ENCODE data around the gene APOD. TPM values are rescaled to one million over a fixed set of nuclear protein-coding genes. Genes with fewer than 3 reads are reported as not detected.
A peak's percentile ranks its signal among the peaks of the same experiment; 100 is the strongest.
"Not testable (repeated sequence)": the region's sequence is repeated elsewhere in the genome, so short reads cannot be mapped to it uniquely, and the experiment has no call there.

The APOD gene
- 0.87 and 1.3 TPM in 2 replicates for total RNA-seq

- no peak within 1 kb of the TSS for H3K27ac Mint-ChIP-seq
Observed at GRCh38 chr3:195583831-195584542, at the start of gene APOD. APOD (minus strand) TSS chr3:195583940; CDS start chr3:195579461, 4,479 bp downstream.

GRCh38 chr3:195633351-195633750 lies 49.6 kb upstream of the APOD start:
- DNase-seq (ENCODE audit: low spot score) = not testable (repeated sequence)
- peak overlapping the region; percentile 76 for H3K4me3 Mint-ChIP-seq (ENCODE audit: low read depth)

More at GRCh38 chr3:195583831-195584542, at the start of gene APOD:
- no peak within 1 kb of the TSS for H3K4me3 Mint-ChIP-seq (ENCODE audit: low read depth)
- peaks cover 13% of the 10 kb centered on the region for H3K4me1 Mint-ChIP-seq (ENCODE audit: low read depth)
- no peaks in the 10 kb centered on the region for H3K9me3 Mint-ChIP-seq
- H3K27me3 Mint-ChIP-seq (ENCODE audit: low read depth) = no peaks in the 10 kb centered on the region
- H3K36me3 Mint-ChIP-seq (ENCODE audit: low read depth) = no peaks in the 10 kb centered on the region
- DNase-seq (ENCODE audit: low spot score) = no peak
- intact Hi-C loops (cut with micrococcal nuclease) = no loop called here

GRCh38 chr3:195632501-195633185 lies 48.9 kb upstream of the APOD start:
- H3K9me3 Mint-ChIP-seq = not testable (repeated sequence)
- peak overlapping the region; percentile 43 for H3K4me3 Mint-ChIP-seq (ENCODE audit: low read depth)

More at GRCh38 chr3:195633351-195633750, 49.6 kb upstream of the APOD start:
- intact Hi-C loops (cut with micrococcal nuclease); H3K9me3 Mint-ChIP-seq; H3K27me3 Mint-ChIP-seq (ENCODE audit: low read depth): not testable (repeated sequence)
- Mint-ChIP-seq H3K36me3 (ENCODE audit: low read depth) (peaks cover 16% of the 10 kb centered on the region), H3K4me1 (ENCODE audit: low read depth) (peaks cover 33% of the 10 kb centered on the region), H3K27ac (peak overlapping the region; percentile 96)

GRCh38 chr3:195632046-195632445 lies 48.3 kb upstream of the APOD start:
- Mint-ChIP-seq H3K4me1 (ENCODE audit: low read depth) (peaks cover 32% of the 10 kb centered on the region), H3K27ac (peak overlapping the region; percentile 96), H3K4me3 (ENCODE audit: low read depth) (peak overlapping the region; percentile 43)
- DNase-seq (ENCODE audit: low spot score); H3K27me3 Mint-ChIP-seq (ENCODE audit: low read depth); H3K36me3 Mint-ChIP-seq (ENCODE audit: low read depth); intact Hi-C loops (cut with micrococcal nuclease); H3K9me3 Mint-ChIP-seq: not testable (repeated sequence)

More at GRCh38 chr3:195632501-195633185, 48.9 kb upstream of the APOD start:
- DNase-seq (ENCODE audit: low spot score) = peak; percentile 22
- H3K4me1 Mint-ChIP-seq (ENCODE audit: low read depth) = peaks cover 32% of the 10 kb centered on the region
- intact Hi-C loops (cut with micrococcal nuclease); H3K27me3 Mint-ChIP-seq (ENCODE audit: low read depth): not testable (repeated sequence)
- peak overlapping the region; percentile 96 for H3K27ac Mint-ChIP-seq
- peaks cover 13% of the 10 kb centered on the region for H3K36me3 Mint-ChIP-seq (ENCODE audit: low read depth)

GRCh38 chr3:195630938-195631495 lies 47.3 kb upstream of the APOD start:
- H3K27me3 Mint-ChIP-seq (ENCODE audit: low read depth); H3K9me3 Mint-ChIP-seq; H3K36me3 Mint-ChIP-seq (ENCODE audit: low read depth); DNase-seq (ENCODE audit: low spot score); intact Hi-C loops (cut with micrococcal nuclease): not testable (repeated sequence)
- Mint-ChIP-seq H3K27ac (peak overlapping the region; percentile 74), H3K4me1 (ENCODE audit: low read depth) (peaks cover 27% of the 10 kb centered on the region), H3K4me3 (ENCODE audit: low read depth) (peak overlapping the region; percentile 60)

- Mint-ChIP-seq H3K4me1 (ENCODE audit: low read depth) (peaks cover 27% of the 10 kb centered on the region), H3K27ac (peak overlapping the region; percentile 86), H3K4me3 (ENCODE audit: low read depth) (peak overlapping the region; percentile 63)
- H3K9me3 Mint-ChIP-seq; H3K27me3 Mint-ChIP-seq (ENCODE audit: low read depth); H3K36me3 Mint-ChIP-seq (ENCODE audit: low read depth); intact Hi-C loops (cut with micrococcal nuclease): not testable (repeated sequence)
- peak; percentile 10 for DNase-seq (ENCODE audit: low spot score)
Observed at GRCh38 chr3:195630086-195630917, 46.6 kb upstream of the APOD start.

GRCh38 chr3:195629682-195630081 lies 45.9 kb upstream of the APOD start:
- H3K36me3 Mint-ChIP-seq (ENCODE audit: low read depth); intact Hi-C loops (cut with micrococcal nuclease); H3K27me3 Mint-ChIP-seq (ENCODE audit: low read depth); H3K27ac Mint-ChIP-seq; DNase-seq (ENCODE audit: low spot score); H3K9me3 Mint-ChIP-seq; H3K4me3 Mint-ChIP-seq (ENCODE audit: low read depth): not testable (repeated sequence)
- H3K4me1 Mint-ChIP-seq (ENCODE audit: low read depth) = peaks cover 27% of the 10 kb centered on the region

- H3K4me1 Mint-ChIP-seq (ENCODE audit: low read depth) = peaks cover 26% of the 10 kb centered on the region
- H3K4me3 Mint-ChIP-seq (ENCODE audit: low read depth); H3K9me3 Mint-ChIP-seq; H3K27me3 Mint-ChIP-seq (ENCODE audit: low read depth); H3K36me3 Mint-ChIP-seq (ENCODE audit: low read depth); intact Hi-C loops (cut with micrococcal nuclease): not testable (repeated sequence)
- DNase-seq (ENCODE audit: low spot score) = peak; percentile 19
- H3K27ac Mint-ChIP-seq = peak overlapping the region; percentile 64
Observed at GRCh38 chr3:195628386-195628920, 44.7 kb upstream of the APOD start.

- H3K4me3 Mint-ChIP-seq (ENCODE audit: low read depth) = peak overlapping the region; percentile 54
- intact Hi-C loops (cut with micrococcal nuclease) = not testable (repeated sequence)
- H3K27ac Mint-ChIP-seq = peak overlapping the region; percentile 75
Observed at GRCh38 chr3:195627515-195628385, 44.0 kb upstream of the APOD start.

GRCh38 chr3:195624603-195625560 lies 41.1 kb upstream of the APOD start:
- H3K27me3 Mint-ChIP-seq (ENCODE audit: low read depth); H3K36me3 Mint-ChIP-seq (ENCODE audit: low read depth); H3K9me3 Mint-ChIP-seq; intact Hi-C loops (cut with micrococcal nuclease); DNase-seq (ENCODE audit: low spot score): not testable (repeated sequence)
- Mint-ChIP-seq H3K27ac (peak overlapping the region; percentile 83), H3K4me1 (ENCODE audit: low read depth) (peaks cover 26% of the 10 kb centered on the region), H3K4me3 (ENCODE audit: low read depth) (peak overlapping the region; percentile 76)

More at GRCh38 chr3:195627515-195628385, 44.0 kb upstream of the APOD start:
- DNase-seq (ENCODE audit: low spot score) = peak; percentile 10
- H3K4me1 Mint-ChIP-seq (ENCODE audit: low read depth) = peaks cover 21% of the 10 kb centered on the region
- not testable (repeated sequence) for H3K27me3 Mint-ChIP-seq (ENCODE audit: low read depth); H3K9me3 Mint-ChIP-seq; H3K36me3 Mint-ChIP-seq (ENCODE audit: low read depth)

GRCh38 chr3:195624171-195624570 lies 40.4 kb upstream of the APOD start:
- DNase-seq (ENCODE audit: low spot score); intact Hi-C loops (cut with micrococcal nuclease); H3K9me3 Mint-ChIP-seq; H3K36me3 Mint-ChIP-seq (ENCODE audit: low read depth); H3K27ac Mint-ChIP-seq; H3K27me3 Mint-ChIP-seq (ENCODE audit: low read depth); H3K4me3 Mint-ChIP-seq (ENCODE audit: low read depth): not testable (repeated sequence)
- peaks cover 26% of the 10 kb centered on the region for H3K4me1 Mint-ChIP-seq (ENCODE audit: low read depth)

All from activated T-helper 2 cell treated with anti-CD3 and anti-CD28 coated beads, Interferon-gamma antibody, Interleukin-2, Interleukin-4, amounts not matched to agents 10 μg/mL and 5 μg/mL and 100 μg/mL, durations not matched to agents 14 hours and 24 hours and 36 hours (primary cell).